ENCODE measurements around the gene KRTAP10-4. TPM values are rescaled to one million over a fixed set of nuclear protein-coding genes. Genes with fewer than 3 reads are reported as not detected.
A peak's percentile ranks its signal among the peaks of the same experiment; 100 is the strongest.

KRTAP10-4 gene
- total and polyA plus RNA-seq, 10 donors, result not detected

DNA sequence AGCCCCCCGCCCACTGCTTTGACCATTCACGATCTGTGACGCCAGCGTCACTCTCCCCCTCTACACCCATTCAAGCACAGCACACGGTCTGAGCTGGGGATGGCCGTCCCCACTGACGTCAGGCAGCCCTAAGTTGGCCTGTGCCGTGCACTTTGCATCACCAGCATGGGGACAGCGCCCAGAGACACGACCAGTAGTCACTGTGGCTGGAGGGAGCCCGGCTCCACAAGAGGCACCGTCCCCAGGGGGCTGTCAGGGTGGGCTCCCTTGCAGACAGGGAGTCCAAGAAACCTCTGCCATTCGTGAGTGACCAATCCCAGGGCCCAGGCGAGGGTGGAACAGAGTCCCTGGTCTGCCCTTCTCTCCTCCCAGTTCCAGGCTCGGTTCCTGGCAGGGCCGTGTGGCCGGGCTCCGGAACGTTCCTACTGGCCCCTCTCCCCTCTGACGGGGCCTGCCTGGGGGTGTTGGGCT, 40.7 kb downstream of the KRTAP10-4 start:
- Histone ChIP-seq H3K27ac (no peak overlapping the region), H3K4me1 (peaks cover 0 to 11% (median 4%) of the 10 kb centered on the region in 6 donors), H3K9me3 (peaks cover 0 to 31% (median 29%) of the 10 kb centered on the region in 8 donors), H3K36me3 (no peaks in the 10 kb centered on the region), H3K4me3 (no peak overlapping the region), H3K27me3 (replicated peaks in 1 of 7) (peaks cover 0 to 41% (median 0%) of the 10 kb centered on the region in 7 donors)
- intact Hi-C loops (cut with DNase I; ENCODE audit: low total_unique reads), result no loop called here
- WGBS, 5 donors, result 83 to 88% (median 85%) methylated on average over 19 to 20 of the region's 20 CpGs
- no peak for TF ChIP-seq POLR2A (IDR thresholded peaks at IDR 0.05)
- no peak for TF ChIP-seq POLR2AphosphoS5 (IDR thresholded peaks at IDR 0.05)
- DNase-seq, result no peak

- Histone ChIP-seq H3K9me3 (peaks cover 0 to 30% (median 27%) of the 10 kb centered on the region in 8 donors), H3K27ac (no peak overlapping the region), H3K36me3 (no peaks in the 10 kb centered on the region), H3K4me1 (peaks cover 0 to 18% (median 5%) of the 10 kb centered on the region in 6 donors), H3K27me3 (replicated peaks in 1 of 7) (peaks cover 0 to 41% (median 0%) of the 10 kb centered on the region in 7 donors), H3K4me3 (no peak overlapping the region)
- DNase-seq, result no peak
- WGBS, 5 donors, result 90 to 94% (median 91%) methylated on average over 28 of the region's 28 CpGs
- TF ChIP-seq CTCF (IDR thresholded peaks at IDR 0.05 in 8 of 11, conservative IDR thresholded peaks at IDR 0.05 in 3 of 11), result no peak
- TF ChIP-seq POLR2A (IDR thresholded peaks at IDR 0.05), result no peak
- TF ChIP-seq POLR2AphosphoS5 (IDR thresholded peaks at IDR 0.05), result no peak
- intact Hi-C loops (cut with DNase I; ENCODE audit: low total_unique reads), result no loop called here
These were observed 41.4 kb downstream of the KRTAP10-4 start for GRCh38 chr21:44614961-44615391.

DNA sequence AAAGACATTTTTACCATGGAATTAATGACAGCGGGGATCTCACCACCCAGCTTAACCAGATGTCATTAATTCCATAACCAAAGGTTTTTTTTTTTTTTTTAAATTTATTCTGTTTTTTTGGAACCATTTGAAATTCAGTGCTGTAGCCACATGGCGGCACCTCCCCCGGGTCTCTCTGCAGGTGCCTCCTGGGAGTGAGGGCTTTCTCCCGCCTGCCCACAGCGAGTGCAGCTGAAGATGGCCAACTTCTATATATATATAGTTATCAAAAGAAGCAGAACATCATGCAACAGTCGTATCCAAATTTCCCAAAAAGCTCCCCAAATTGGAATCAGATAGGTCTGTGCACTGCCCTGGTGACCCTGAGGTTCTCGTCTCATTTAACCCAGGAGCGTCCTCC, 41.9 kb downstream of the KRTAP10-4 start:
- no peak for TF ChIP-seq POLR2A (IDR thresholded peaks at IDR 0.05)
- TF ChIP-seq POLR2AphosphoS5 (IDR thresholded peaks at IDR 0.05), result no peak
- TF ChIP-seq CTCF (IDR thresholded peaks at IDR 0.05 in 8 of 11, conservative IDR thresholded peaks at IDR 0.05 in 3 of 11), result no peak
- peaks cover 0 to 30% (median 27%) of the 10 kb centered on the region in 8 donors for H3K9me3 ChIP-seq
- intact Hi-C loops (cut with DNase I; ENCODE audit: low total_unique reads), result no loop called here
- H3K27ac ChIP-seq, result no peak overlapping the region
- 77 to 85% (median 83%) methylated on average over 8 of the region's 8 CpGs for WGBS, 5 donors
- H3K36me3 ChIP-seq, result no peaks in the 10 kb centered on the region
- peaks cover 0 to 41% (median 0%) of the 10 kb centered on the region in 7 donors for H3K27me3 ChIP-seq (replicated peaks in 1 of 7)
- peaks cover 0 to 18% (median 5%) of the 10 kb centered on the region in 6 donors for H3K4me1 ChIP-seq
- no peak for DNase-seq
- H3K4me3 ChIP-seq, result no peak overlapping the region

DNA sequence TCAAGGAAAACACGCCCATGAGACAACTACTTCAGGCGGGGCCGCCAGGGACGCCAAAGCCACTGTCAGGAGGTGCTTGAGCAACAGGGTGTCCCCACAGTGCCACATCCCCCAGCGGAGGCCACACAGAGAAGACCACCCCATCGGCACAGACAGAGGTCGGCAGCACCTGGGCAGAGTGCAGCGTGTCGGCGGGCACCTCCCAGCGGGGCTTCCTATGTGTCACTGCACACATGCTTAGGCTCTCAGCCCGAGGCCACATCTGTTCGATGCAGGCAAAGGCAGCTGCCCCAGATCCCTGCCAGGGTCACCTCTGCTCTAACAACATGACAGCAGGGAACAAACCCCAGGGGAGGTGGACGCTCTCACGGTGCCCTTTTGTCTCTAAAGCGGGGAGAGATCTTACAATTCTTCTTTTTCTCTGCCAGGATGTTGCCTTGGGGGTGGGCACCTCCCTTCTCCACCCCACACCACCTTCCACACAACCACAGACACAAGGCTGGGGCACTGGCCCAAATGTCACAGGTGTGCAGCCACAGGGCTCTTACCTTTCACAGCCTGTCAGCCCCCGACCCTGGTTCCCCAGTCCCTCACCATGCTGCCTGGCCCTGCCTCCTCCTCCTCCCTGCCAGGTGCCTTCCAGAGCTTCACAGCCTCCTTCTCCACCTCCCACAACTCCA, 42.5 kb downstream of the KRTAP10-4 start:
- intact Hi-C loops (cut with DNase I; ENCODE audit: low total_unique reads), result no loop called here
- WGBS, 5 donors, result 75 to 84% (median 81%) methylated on average over 12 to 17 of the region's 17 CpGs
- peaks cover 0 to 41% (median 0%) of the 10 kb centered on the region in 7 donors for H3K27me3 ChIP-seq (replicated peaks in 1 of 7)
- no peak overlapping the region for H3K27ac ChIP-seq
- H3K9me3 ChIP-seq, result peaks cover 0 to 28% (median 26%) of the 10 kb centered on the region in 8 donors
- no peak overlapping the region for H3K4me3 ChIP-seq
- peak; percentile 64 for DNase-seq
- peaks cover 0 to 18% (median 5%) of the 10 kb centered on the region in 6 donors for H3K4me1 ChIP-seq
- no peak for TF ChIP-seq POLR2AphosphoS5 (IDR thresholded peaks at IDR 0.05)
- no peaks in the 10 kb centered on the region for H3K36me3 ChIP-seq

DNA sequence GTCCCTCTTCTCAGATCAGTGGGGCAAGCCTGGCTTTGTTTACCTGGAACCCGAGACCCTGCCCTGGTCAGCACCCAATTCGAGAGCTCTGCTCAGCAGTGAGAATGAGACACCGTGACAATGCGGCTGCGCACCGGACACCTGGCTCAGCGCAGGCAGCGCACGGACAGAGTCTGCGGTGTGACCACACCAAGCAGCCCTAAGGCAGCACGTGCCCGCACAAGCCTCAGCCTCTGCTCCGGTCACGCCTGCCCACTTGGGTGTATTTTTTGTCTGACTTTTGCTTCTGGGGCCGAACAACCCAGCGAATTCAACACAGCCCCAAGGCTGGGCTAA, 43.0 kb downstream of the KRTAP10-4 start:
- intact Hi-C loops (cut with DNase I; ENCODE audit: low total_unique reads), result no loop called here
- 86 to 93% (median 86%) methylated on average over 16 of the region's 16 CpGs for WGBS, 5 donors
- Histone ChIP-seq H3K4me1 (peaks cover 0 to 18% (median 5%) of the 10 kb centered on the region in 6 donors), H3K4me3 (no peak overlapping the region), H3K36me3 (no peaks in the 10 kb centered on the region), H3K27me3 (replicated peaks in 1 of 7) (peaks cover 0 to 41% (median 0%) of the 10 kb centered on the region in 7 donors), H3K9me3 (peaks cover 0 to 28% (median 22%) of the 10 kb centered on the region in 8 donors), H3K27ac (no peak overlapping the region)
- DNase-seq, result no peak
- TF ChIP-seq POLR2A (IDR thresholded peaks at IDR 0.05) (no peak), CTCF (IDR thresholded peaks at IDR 0.05 in 8 of 11, conservative IDR thresholded peaks at IDR 0.05 in 3 of 11) (no peak), POLR2AphosphoS5 (IDR thresholded peaks at IDR 0.05) (no peak)

All from spleen (tissue), 11 donors.